H1 (cell line): ENCODE results near the gene UNK. TPM values are rescaled to one million over a fixed set of nuclear protein-coding genes. Genes with fewer than 3 reads are reported as not detected.

Experiments used
- CTCF ChIA-PET: fragments of 300-600 bp; sonication (Branson Sonifier 250); formaldehyde crosslinking; loops from one replicate; lab custom pipeline; 2021; ENCODE audit not compliant: partially characterized antibody; lab: Charles Lee
- POLR2A ChIA-PET: fragments of 300-600 bp; sonication (Branson Sonifier 250); formaldehyde crosslinking; loops from one replicate; lab custom pipeline; 2021; ENCODE audit warnings: inconsistent platforms; ENCODE audit not compliant: partially characterized antibody; lab: Charles Lee
- DNase-seq, 2 experiments: peaks; one replicate each; pipeline versions ENCODE4 v3.0.0 to v3.0.0-alpha.2; 2010 to 2022; ENCODE audit warnings: low spot score in 2 of 2, low read depth in 1 of 2, mixed read lengths in 1 of 2
- FAIRE-seq: peaks from 2 replicates; lab custom pipeline; 2011; peaks lifted over from hg19 to GRCh38; lab: Jason Lieb, UNC
- H2AFZ ChIP-seq: 2 replicates; pipeline ENCODE4 v1.8.1; 2012; ENCODE audit warnings: low read length, inconsistent platforms
- H2AK5ac ChIP-seq: 2 replicates; pipeline ENCODE4 v1.6.1; 2013; ENCODE audit warnings: low read depth, low read length
- H2BK120ac ChIP-seq: replicated peaks from 2 replicates; pipeline ENCODE3; 2013; ENCODE audit warnings: low read depth, low read length, inconsistent platforms
- H2BK12ac ChIP-seq: 2 replicates; pipeline ENCODE4 v1.6.1; 2013; ENCODE audit warnings: low read depth, low read length
- H2BK15ac ChIP-seq: 2 replicates; pipeline ENCODE4 v1.6.1; 2013; ENCODE audit warnings: low read length
- H2BK20ac ChIP-seq: 2 replicates; pipeline ENCODE4 v1.6.1; 2013; ENCODE audit warnings: low read length
- H2BK5ac ChIP-seq: 2 replicates; pipeline ENCODE4 v1.6.1; 2013; ENCODE audit warnings: low read depth, low read length
- H3K14ac ChIP-seq: 2 replicates; pipeline ENCODE4 v1.6.1; 2013; ENCODE audit warnings: inconsistent platforms; ENCODE audit not compliant: insufficient read length
- H3K18ac ChIP-seq: 2 replicates; pipeline ENCODE4 v1.6.1; 2013; ENCODE audit warnings: low read length; ENCODE audit errors: extremely low read depth
- H3K23ac ChIP-seq: 2 replicates; pipeline ENCODE4 v1.6.1; 2013; ENCODE audit warnings: inconsistent platforms; ENCODE audit not compliant: insufficient read length
- H3K23me2 ChIP-seq: 2 replicates; pipeline ENCODE4 v1.6.1; 2013; ENCODE audit warnings: low read depth, low read length
- H3K27ac ChIP-seq: 2 replicates; pipeline ENCODE4 v1.6.1; 2011; ENCODE audit warnings: low read depth, low read length, inconsistent platforms
- H3K27me3 ChIP-seq, 4 experiments: replicated peaks in 1 of 4; 1 replicate in 1 of 4; 2 replicates in 3 of 4; pipeline versions ENCODE4 v1.6.1 to v1.8.1; 2011 to 2013; ENCODE audit warnings: low read length in 3 of 4, mild to moderate bottlenecking in 3 of 4, inconsistent platforms in 2 of 4, mixed read lengths in 2 of 4, moderate library complexity in 1 of 4; ENCODE audit not compliant: control insufficient read depth in 3 of 4, insufficient read depth in 3 of 4; ENCODE audit errors: extremely low read depth in 1 of 4
- H3K36me3 ChIP-seq, 4 experiments: 2 replicates each; pipeline versions ENCODE4 v1.6.1 to v1.8.1; 2011 to 2013; ENCODE audit warnings: mild to moderate bottlenecking in 4 of 4, low read length in 3 of 4, moderate library complexity in 2 of 4, control low read depth in 1 of 4, inconsistent platforms in 1 of 4; ENCODE audit not compliant: insufficient read depth in 4 of 4, control insufficient read depth in 2 of 4
- H3K4ac ChIP-seq: replicated peaks from 2 replicates; pipeline ENCODE3; 2013; ENCODE audit warnings: low read length, low read depth, mixed read lengths, inconsistent platforms; ENCODE audit not compliant: insufficient read length
- H3K4me1 ChIP-seq, 4 experiments: replicated peaks in 1 of 4; 1 replicate in 1 of 4; 2 replicates in 3 of 4; pipeline versions ENCODE4 v1.6.1 to v1.8.1; 2011 to 2013; ENCODE audit warnings: low read length in 3 of 4, inconsistent platforms in 2 of 4, mixed read lengths in 1 of 4; ENCODE audit not compliant: insufficient read depth in 4 of 4, control insufficient read depth in 3 of 4
- H3K4me2 ChIP-seq, 2 experiments: 2 replicates each; pipeline versions ENCODE4 v1.6.1 to v1.8.1; 2011 to 2013; ENCODE audit warnings: low read depth in 2 of 2, low read length in 2 of 2, control low read depth in 1 of 2, inconsistent platforms in 1 of 2, mild to moderate bottlenecking in 1 of 2; ENCODE audit not compliant: insufficient read depth in 1 of 2
- H3K4me3 ChIP-seq, 4 experiments: fragments of 200-600, 300-600 bp in 1 of 4; sonication (generic), shearing (Covaris generic), sonication (Bioruptor Twin) in 1 of 4; 2 replicates each; pipeline versions ENCODE4 v1.5.1 to v1.8.1; 2011 to 2016; ENCODE audit warnings: low read length in 4 of 4, low read depth in 3 of 4, control low read depth in 2 of 4, inconsistent platforms in 2 of 4, mild to moderate bottlenecking in 2 of 4, mixed read lengths in 1 of 4, moderate library complexity in 1 of 4; ENCODE audit not compliant: insufficient read depth in 2 of 4; ENCODE audit errors: extremely low read depth in 1 of 4
- H3K56ac ChIP-seq: replicated peaks from 2 replicates; pipeline ENCODE3; 2013; ENCODE audit warnings: low read depth, mild to moderate bottlenecking, mixed read lengths, low read length, inconsistent platforms; ENCODE audit not compliant: insufficient read length
- H3K79me1 ChIP-seq: 2 replicates; pipeline ENCODE4 v1.6.1; 2013; ENCODE audit warnings: low read depth, low read length, control low read depth
- H3K79me2 ChIP-seq, 2 experiments: 2 replicates each; pipeline versions ENCODE4 v1.6.1 to v1.8.1; 2012 to 2013; ENCODE audit warnings: low read length in 2 of 2, mild to moderate bottlenecking in 2 of 2, inconsistent platforms in 1 of 2; ENCODE audit not compliant: insufficient read depth in 2 of 2, control insufficient read depth in 1 of 2
- H3K9ac ChIP-seq, 4 experiments: replicated peaks in 1 of 4; 1 replicate in 1 of 4; 2 replicates in 3 of 4; pipeline versions ENCODE4 v1.6.1 to v1.8.1; 2011 to 2013; ENCODE audit warnings: low read depth in 3 of 4, low read length in 3 of 4, control low read depth in 2 of 4, mild to moderate bottlenecking in 2 of 4, moderate library complexity in 2 of 4, inconsistent platforms in 1 of 4; ENCODE audit errors: extremely low read depth in 1 of 4
- H3K9me3 ChIP-seq, 2 experiments: 2 replicates each; pipeline versions ENCODE4 v1.6.1 to v1.8.1; 2012 to 2013; ENCODE audit warnings: mild to moderate bottlenecking in 2 of 2, moderate library complexity in 2 of 2, control low read depth in 1 of 2, inconsistent platforms in 1 of 2, low read depth in 1 of 2, low read length in 1 of 2, mixed read lengths in 1 of 2; ENCODE audit not compliant: insufficient read depth in 2 of 2
- H4K20me1 ChIP-seq, 2 experiments: replicated peaks in 1 of 2; 2 replicates each; pipeline versions ENCODE3 to v1.8.1; 2011 to 2013; ENCODE audit warnings: inconsistent platforms in 2 of 2, low read length in 2 of 2, mild to moderate bottlenecking in 1 of 2; ENCODE audit not compliant: insufficient read depth in 2 of 2, control insufficient read depth in 1 of 2
- H4K5ac ChIP-seq: 2 replicates; pipeline ENCODE4 v1.6.1; 2013; ENCODE audit warnings: low read length, low read depth, mixed read lengths, inconsistent platforms; ENCODE audit not compliant: insufficient read length
- H4K8ac ChIP-seq: 2 replicates; pipeline ENCODE4 v1.8.0; 2013; ENCODE audit warnings: mild to moderate bottlenecking, moderate library complexity, low read length, inconsistent platforms; ENCODE audit not compliant: insufficient read depth; ENCODE audit errors: extremely low read depth
- H4K91ac ChIP-seq: replicated peaks from 2 replicates; pipeline ENCODE3; 2013; ENCODE audit warnings: low read length, mixed read lengths, inconsistent platforms; ENCODE audit not compliant: insufficient read length
- BACH1 ChIP-seq: IDR thresholded peaks from 2 replicates; pipeline ENCODE4 v1.6.1; 2012; ENCODE audit warnings: low read length, improper control_type of control experiment
- CTBP2 ChIP-seq: IDR thresholded peaks from 2 replicates; pipeline ENCODE4 v1.7.0; 2011; ENCODE audit warnings: borderline replicate concordance, mild to moderate bottlenecking, moderate library complexity, mixed read lengths, low read length; ENCODE audit not compliant: insufficient read depth, insufficient read length
- EZH2 ChIP-seq: fragments of 200-600 bp; sonication (generic); IDR thresholded peaks from 2 replicates; pipeline ENCODE4 v1.7.1; 2012; ENCODE audit warnings: low read depth, mild to moderate bottlenecking, moderate library complexity, low read length, inconsistent platforms; ENCODE audit not compliant: severe bottlenecking
- JUN ChIP-seq: IDR thresholded peaks from 2 replicates; pipeline ENCODE4 v1.6.1; 2011; ENCODE audit warnings: low read depth, mild to moderate bottlenecking, improper control_type of control experiment, low read length
- JUND ChIP-seq: IDR thresholded peaks from 2 replicates; pipeline ENCODE4 v1.6.1; 2011; ENCODE audit warnings: mild to moderate bottlenecking, improper control_type of control experiment, low read length
- TAF7 ChIP-seq: optimal IDR thresholded peaks from 2 replicates; pipeline ENCODE3; 2011; ENCODE audit warnings: low read depth, mild to moderate bottlenecking, inconsistent platforms, low read length, moderate library complexity, borderline replicate concordance
- WGBS, 2 experiments: shearing (Covaris generic) in 1 of 2; methylation state at CpG; one replicate each; pipeline versions ENCODE4 v1.1.6 to v1.1.7; 2013 to 2015; ENCODE audit warnings: low lambda C conversion rate in 2 of 2, mixed read lengths in 2 of 2, inconsistent platforms in 1 of 2, low coverage in 1 of 2, missing lambda C conversion rate in 1 of 2; ENCODE audit not compliant: insufficient replicate concordance in 2 of 2, insufficient coverage in 1 of 2, insufficient read length in 1 of 2; ENCODE audit errors: extremely low coverage in 1 of 2, missing lambda C conversion rate in 1 of 2; 5-methylcytosine and 5-hydroxymethylcytosine counted together
- polyA plus RNA-seq, 7 experiments: library from polyadenylated mRNA; depleted of rRNA in 3 of 7; stranded (reverse) in 5 of 7; unstranded in 2 of 7; fragments of >200 nt in 5 of 7; fragments of 200-250 nt in 2 of 7; gene quantifications; 1 replicate in 5 of 7; 2 replicates in 1 of 7; 4 replicates in 1 of 7; pipeline versions ENCODE4 v1.2.1 to v1.2.3, GENCODE V29; 2011 to 2013; ENCODE audit warnings: missing spikeins in 2 of 7, mixed read lengths in 2 of 7
- total RNA-seq: library from RNA; stranded (reverse); fragmentation: NEBNext Ultra II Directional; extraction: Animal tissue kit (Norgen Biotek cat#: 25700); gene quantifications from 2 replicates; pipeline ENCODE4 v1.2.1, GENCODE V29; 2021

Gene UNK
- total and polyA plus RNA-seq, 2 of the 8 experiments (the other 6 are each of a cell fraction or from before 2014, with no cell fraction given) = 24.2 to 33.3 TPM

DNA sequence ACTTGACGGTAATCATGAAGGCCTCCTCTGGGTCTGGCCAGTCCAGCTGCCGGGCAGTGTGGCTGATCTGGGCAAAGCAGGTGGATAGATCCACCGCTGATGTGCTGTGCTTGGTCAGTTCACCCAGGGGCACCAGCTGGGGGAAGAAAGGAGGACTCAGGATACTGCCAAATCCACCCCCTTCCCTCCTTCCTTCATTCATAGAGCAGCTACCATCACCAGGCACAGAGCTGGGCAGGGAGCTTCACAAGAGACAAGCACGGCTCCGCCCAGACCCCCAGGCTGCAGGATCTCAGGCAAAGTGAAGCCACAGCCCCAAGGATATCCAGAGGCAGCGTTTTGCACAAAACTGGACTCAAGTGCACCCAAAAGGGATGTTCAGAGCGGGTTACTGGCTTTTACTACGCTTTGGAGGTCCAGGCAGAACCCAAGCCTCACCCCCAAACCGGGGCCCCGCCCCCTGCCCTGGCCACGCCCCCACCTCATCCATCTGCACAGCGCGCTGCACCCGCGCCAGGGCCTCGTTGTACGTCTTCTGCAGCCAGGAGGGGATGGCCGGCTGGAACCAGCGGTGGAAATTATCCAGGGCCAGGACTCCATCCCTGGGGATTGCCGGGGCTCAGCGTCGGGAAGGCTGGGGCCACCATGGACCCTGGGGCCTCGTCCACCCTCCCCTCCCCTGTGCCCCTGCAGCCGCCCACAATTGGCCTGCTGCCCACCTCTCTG, 50.5 kb downstream of the UNK start:
- CTCF ChIA-PET = interaction anchor here (0.6 to 21.9 kb wide), 8 partner anchors 10 to 234 kb away, joined by 3 to 563 read pairs (median 4); partner anchors contain the start of genes SMIM5, UNC13D and WBP2
- no peak overlapping the region; the same call in 1 of the 2 replicates for H2BK12ac ChIP-seq
- TF ChIP-seq JUN (no peak), TAF7 (no peak), JUND (no peak), BACH1 (no peak), CTBP2 (no peak), EZH2 (no peak)

More for the DNA sequence above, 50.5 kb downstream of the UNK start:
- H4K20me1 ChIP-seq = no peaks in the 10 kb centered on the region
- H3K79me2 ChIP-seq = no peaks in the 10 kb centered on the region
- H3K36me3 ChIP-seq = no peaks in the 10 kb centered on the region
- H3K4me3 ChIP-seq = no peak overlapping the region
- H4K91ac ChIP-seq = peak overlapping the region; percentile 46
- H3K79me1 ChIP-seq = no peaks in the 10 kb centered on the region
- 81% methylated on average over 19 of the region's 24 CpGs; no CpG with 5 or more reads in 1 of the 2 experiments for WGBS, 2 experiments
- DNase-seq (peak in 1 of 2 experiments; percentile 83), FAIRE-seq (no peak)
- H3K18ac ChIP-seq = no peak overlapping the region
- no peak overlapping the region for H3K14ac ChIP-seq
- H2BK120ac ChIP-seq = no peak overlapping the region
- H3K4me2 ChIP-seq = no peak overlapping the region
- H3K4ac ChIP-seq = no peak overlapping the region
- no peak overlapping the region for H2BK20ac ChIP-seq
- H4K8ac ChIP-seq = no peak overlapping the region
- no peak overlapping the region for H3K56ac ChIP-seq
- no peak overlapping the region for H2AFZ ChIP-seq
- H2AK5ac ChIP-seq = no peak overlapping the region
- no peaks in the 10 kb centered on the region for H3K9me3 ChIP-seq
- no peak overlapping the region for H3K23ac ChIP-seq
- H3K4me1 ChIP-seq = peaks cover 0 to 27% (median 21%) of the 10 kb centered on the region in 4 experiments; a peak in 6 of 7 replicates
- H2BK5ac ChIP-seq = no peak overlapping the region; the same call in 1 of the 2 replicates
- no peak overlapping the region for H3K9ac ChIP-seq
- no peaks in the 10 kb centered on the region for H3K27me3 ChIP-seq
- H3K23me2 ChIP-seq = no peaks in the 10 kb centered on the region; the same call in 1 of the 2 replicates
- no peak overlapping the region for H3K27ac ChIP-seq
- POLR2A ChIA-PET = interaction anchor here (1.1 to 16.0 kb wide), 5 partner anchors 9 to 59 kb away, joined by 4 to 216 read pairs (median 12); partner anchors contain the start of genes UNC13D and WBP2
- H2BK15ac ChIP-seq = no peak overlapping the region
- no peak overlapping the region for H4K5ac ChIP-seq
